Measurements from ENCODE around the gene ZNF177. TPM values are rescaled to one million over a fixed set of nuclear protein-coding genes. Genes with fewer than 3 reads are reported as not detected.
"Not testable (repeated sequence)": the region's sequence is repeated elsewhere in the genome, so short reads cannot be mapped to it uniquely, and the experiment has no call there.

ZNF177 gene
- total RNA-seq = 5.9 and 6.6 TPM in 2 replicates
- long read RNA-seq = 0 reads

DNA sequence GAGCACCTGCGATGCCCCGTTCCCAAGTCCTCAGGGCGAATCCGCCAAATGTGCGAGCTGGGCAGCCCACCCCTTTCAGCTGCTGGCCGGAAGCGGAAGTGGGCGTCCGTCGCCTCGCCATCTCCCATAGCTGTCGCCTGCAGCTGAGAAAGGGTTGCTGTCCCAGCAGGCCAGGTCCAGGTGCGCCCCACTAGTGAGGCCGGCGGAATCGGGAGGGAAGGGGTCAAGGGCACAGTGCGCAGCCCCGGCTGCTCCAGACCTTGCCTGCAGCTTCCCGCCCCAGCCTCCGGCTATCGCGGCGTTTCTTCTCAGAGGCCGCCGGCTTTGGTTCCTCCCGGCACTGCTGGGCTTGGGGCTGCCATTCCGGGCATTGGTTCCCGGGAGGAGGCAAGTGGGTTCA lies at the start of gene ZNF177:
Gene ZNF177 (plus strand): TSS at position 109 of the 400 bp plus-strand sequence. CDS start 15,299 bp downstream, outside the sequence.
- DNase-seq (ENCODE audit: extremely low spot score, unreplicated experiment) = no peak
- TF ChIP-seq, protein P1, sequence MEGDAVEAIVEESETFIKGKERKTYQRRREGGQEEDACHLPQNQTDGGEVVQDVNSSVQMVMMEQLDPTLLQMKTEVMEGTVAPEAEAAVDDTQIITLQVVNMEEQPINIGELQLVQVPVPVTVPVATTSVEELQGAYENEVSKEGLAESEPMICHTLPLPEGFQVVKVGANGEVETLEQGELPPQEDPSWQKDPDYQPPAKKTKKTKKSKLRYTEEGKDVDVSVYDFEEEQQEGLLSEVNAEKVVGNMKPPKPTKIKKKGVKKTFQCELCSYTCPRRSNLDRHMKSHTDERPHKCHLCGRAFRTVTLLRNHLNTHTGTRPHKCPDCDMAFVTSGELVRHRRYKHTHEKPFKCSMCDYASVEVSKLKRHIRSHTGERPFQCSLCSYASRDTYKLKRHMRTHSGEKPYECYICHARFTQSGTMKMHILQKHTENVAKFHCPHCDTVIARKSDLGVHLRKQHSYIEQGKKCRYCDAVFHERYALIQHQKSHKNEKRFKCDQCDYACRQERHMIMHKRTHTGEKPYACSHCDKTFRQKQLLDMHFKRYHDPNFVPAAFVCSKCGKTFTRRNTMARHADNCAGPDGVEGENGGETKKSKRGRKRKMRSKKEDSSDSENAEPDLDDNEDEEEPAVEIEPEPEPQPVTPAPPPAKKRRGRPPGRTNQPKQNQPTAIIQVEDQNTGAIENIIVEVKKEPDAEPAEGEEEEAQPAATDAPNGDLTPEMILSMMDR (IDR thresholded peaks at IDR 0.05) = no peak
- no peaks in the 10 kb centered on the region for H3K27me3 Mint-ChIP-seq (ENCODE audit: unreplicated experiment)
- H3K4me1 Mint-ChIP-seq (ENCODE audit: unreplicated experiment) = no peaks in the 10 kb centered on the region
- no peak within 1 kb of the TSS for H3K27ac Mint-ChIP-seq (ENCODE audit: unreplicated experiment)
- H3K4me3 Mint-ChIP-seq (ENCODE audit: unreplicated experiment) = no peak within 1 kb of the TSS
- peaks cover 59% of the 10 kb centered on the region for H3K9me3 Mint-ChIP-seq (ENCODE audit: unreplicated experiment)
- peaks cover 73% of the 10 kb centered on the region for H3K36me3 Mint-ChIP-seq (ENCODE audit: unreplicated experiment)

DNA sequence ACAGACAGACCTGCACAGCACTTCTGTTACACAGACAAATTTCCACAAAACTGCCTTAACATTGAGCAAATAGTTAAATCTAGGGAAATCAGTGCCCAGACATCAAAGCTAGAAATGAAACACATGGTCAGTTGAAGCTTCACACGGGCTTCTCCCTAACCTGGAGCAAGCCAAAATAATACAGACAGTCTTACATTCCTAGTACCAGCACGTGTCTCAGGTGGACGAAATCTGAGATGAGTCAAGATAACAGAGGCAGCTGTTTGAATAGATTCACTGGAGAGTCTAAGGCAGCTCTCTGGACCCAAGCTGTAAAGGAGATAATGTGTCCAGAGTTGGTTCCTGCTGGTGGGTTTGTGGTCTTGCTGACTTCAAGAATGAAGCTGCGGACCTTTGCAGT lies 49.1 kb upstream of the ZNF177 start:
- no peaks in the 10 kb centered on the region for H3K36me3 Mint-ChIP-seq (ENCODE audit: unreplicated experiment)
- H3K4me3 Mint-ChIP-seq (ENCODE audit: unreplicated experiment) = no peak overlapping the region
- H3K27ac Mint-ChIP-seq (ENCODE audit: unreplicated experiment) = no peak overlapping the region
- TF ChIP-seq, protein P1 (IDR thresholded peaks at IDR 0.05) = no peak
- H3K27me3 Mint-ChIP-seq (ENCODE audit: unreplicated experiment) = no peaks in the 10 kb centered on the region
- H3K9me3 Mint-ChIP-seq (ENCODE audit: unreplicated experiment) = peaks cover 17% of the 10 kb centered on the region
- peaks cover 3% of the 10 kb centered on the region for H3K4me1 Mint-ChIP-seq (ENCODE audit: unreplicated experiment)
- no peak for DNase-seq (ENCODE audit: extremely low spot score, unreplicated experiment)

DNA sequence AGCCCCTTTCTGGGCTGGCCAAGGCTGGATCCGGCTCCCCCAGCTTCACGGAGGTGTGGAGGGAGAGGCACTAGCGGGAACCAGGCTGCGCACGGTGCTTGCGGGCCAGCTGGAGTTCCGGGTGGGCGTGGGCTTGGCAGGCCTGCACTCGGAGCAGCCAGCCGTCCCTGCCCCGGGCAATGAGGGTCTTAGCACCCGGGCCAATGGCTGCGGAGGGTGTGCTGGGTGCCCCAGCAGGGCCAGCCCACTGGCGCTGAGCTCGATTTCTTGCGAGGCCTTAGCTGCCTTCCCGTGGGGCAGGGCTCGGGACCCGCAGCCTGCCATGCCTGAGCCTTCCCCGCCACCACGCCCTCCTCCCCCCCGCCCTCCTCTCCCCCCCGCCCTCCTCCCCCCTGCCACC lies 41.5 kb upstream of the ZNF177 start:
- Mint-ChIP-seq H3K27me3 (ENCODE audit: unreplicated experiment) (no peaks in the 10 kb centered on the region), H3K4me1 (ENCODE audit: unreplicated experiment) (peaks cover 16% of the 10 kb centered on the region), H3K4me3 (ENCODE audit: unreplicated experiment) (no peak overlapping the region), H3K9me3 (ENCODE audit: unreplicated experiment) (peaks cover 15% of the 10 kb centered on the region), H3K36me3 (ENCODE audit: unreplicated experiment) (peaks cover 19% of the 10 kb centered on the region), H3K27ac (ENCODE audit: unreplicated experiment) (no peak overlapping the region)
- TF ChIP-seq, protein P1 (IDR thresholded peaks at IDR 0.05) = no peak
- DNase-seq (ENCODE audit: extremely low spot score, unreplicated experiment) = no peak

DNA sequence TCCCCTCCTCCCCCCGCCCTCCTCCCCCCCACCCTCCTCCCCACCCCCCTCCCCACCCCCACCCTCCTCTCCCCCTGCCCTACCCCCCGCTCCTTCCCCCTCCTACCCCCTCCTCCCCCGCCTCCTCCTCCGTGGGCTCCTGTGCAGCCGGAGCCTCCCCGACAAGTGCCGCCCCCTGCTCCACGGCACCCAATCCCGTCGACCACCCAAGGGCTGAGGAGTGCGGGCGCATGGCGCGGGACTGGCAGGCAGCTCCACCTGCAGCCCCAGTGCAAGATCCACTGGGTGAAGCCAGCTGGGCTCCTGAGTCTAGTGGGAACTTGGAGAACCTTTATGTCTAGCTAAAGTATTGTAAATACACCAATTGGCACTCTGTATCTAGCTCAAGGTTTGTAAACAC lies 41.1 kb upstream of the ZNF177 start:
- not testable (repeated sequence) for H3K27ac Mint-ChIP-seq (ENCODE audit: unreplicated experiment); H3K27me3 Mint-ChIP-seq (ENCODE audit: unreplicated experiment); DNase-seq (ENCODE audit: extremely low spot score, unreplicated experiment); H3K4me3 Mint-ChIP-seq (ENCODE audit: unreplicated experiment)
- Mint-ChIP-seq H3K36me3 (ENCODE audit: unreplicated experiment) (peaks cover 20% of the 10 kb centered on the region), H3K4me1 (ENCODE audit: unreplicated experiment) (peaks cover 17% of the 10 kb centered on the region), H3K9me3 (ENCODE audit: unreplicated experiment) (peaks cover 17% of the 10 kb centered on the region)

DNA sequence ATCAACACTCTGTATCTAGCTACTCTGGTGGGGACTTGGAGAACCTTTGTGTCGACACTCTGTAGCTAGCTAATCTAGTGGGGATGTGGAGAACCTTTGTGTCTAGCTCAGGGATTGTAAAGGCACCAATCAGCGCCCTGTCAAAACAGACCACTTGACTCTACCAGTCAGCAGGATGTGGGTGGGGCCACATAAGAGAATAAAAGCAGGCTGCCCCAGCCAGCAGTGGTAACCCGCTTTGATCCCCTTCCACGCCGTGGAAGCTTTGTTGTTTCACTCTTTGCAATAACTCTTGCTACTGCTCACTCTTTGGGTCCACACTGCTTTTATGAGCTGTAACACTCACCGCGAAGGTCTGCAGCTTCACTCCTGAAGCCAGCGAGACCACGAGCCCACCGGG lies 40.6 kb upstream of the ZNF177 start:
- not testable (repeated sequence) for H3K27me3 Mint-ChIP-seq (ENCODE audit: unreplicated experiment); H3K27ac Mint-ChIP-seq (ENCODE audit: unreplicated experiment); DNase-seq (ENCODE audit: extremely low spot score, unreplicated experiment)
- peaks cover 23% of the 10 kb centered on the region for H3K36me3 Mint-ChIP-seq (ENCODE audit: unreplicated experiment)
- peak overlapping the region; percentile 50 for H3K4me3 Mint-ChIP-seq (ENCODE audit: unreplicated experiment)
- H3K4me1 Mint-ChIP-seq (ENCODE audit: unreplicated experiment) = peaks cover 17% of the 10 kb centered on the region
- peaks cover 17% of the 10 kb centered on the region for H3K9me3 Mint-ChIP-seq (ENCODE audit: unreplicated experiment)

DNA sequence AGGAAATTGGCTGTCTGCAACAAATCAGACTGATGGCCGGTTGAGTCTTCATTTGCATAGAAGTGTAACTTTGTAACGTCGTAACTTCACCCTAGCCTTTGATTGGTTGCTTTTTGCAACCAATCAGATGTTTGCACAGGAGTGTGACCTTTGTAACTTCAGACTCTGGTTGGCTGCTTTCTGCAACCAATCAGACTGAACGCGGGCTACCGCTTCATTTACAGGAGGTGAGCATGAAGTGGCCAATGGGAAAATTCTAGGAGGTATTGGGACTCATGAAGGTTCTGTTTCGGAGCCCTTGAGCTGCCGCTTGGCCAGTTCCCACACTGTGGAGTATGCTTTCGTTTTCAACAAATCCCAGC lies 39.3 kb upstream of the ZNF177 start:
- DNase-seq (ENCODE audit: extremely low spot score, unreplicated experiment) = no peak
- H3K4me3 Mint-ChIP-seq (ENCODE audit: unreplicated experiment) = peak overlapping the region; percentile 94
- H3K4me1 Mint-ChIP-seq (ENCODE audit: unreplicated experiment) = peaks cover 17% of the 10 kb centered on the region
- TF ChIP-seq, protein P1 (IDR thresholded peaks at IDR 0.05) = no peak
- H3K27ac Mint-ChIP-seq (ENCODE audit: unreplicated experiment) = peak overlapping the region; percentile 98
- no peaks in the 10 kb centered on the region for H3K27me3 Mint-ChIP-seq (ENCODE audit: unreplicated experiment)
- H3K9me3 Mint-ChIP-seq (ENCODE audit: unreplicated experiment) = peaks cover 23% of the 10 kb centered on the region
- H3K36me3 Mint-ChIP-seq (ENCODE audit: unreplicated experiment) = peaks cover 31% of the 10 kb centered on the region

Measured in osteocyte (in vitro differentiated cells).